ENCODE data around the gene DHRSX. TPM values are rescaled to one million over a fixed set of nuclear protein-coding genes. Genes with fewer than 3 reads are reported as not detected.
"Not testable (repeated sequence)": the region's sequence is repeated elsewhere in the genome, so short reads cannot be mapped to it uniquely, and the experiment has no call there.

Gene DHRSX
- total RNA-seq, 1 experiment from 2014 or later = 11.5 TPM

DNA sequence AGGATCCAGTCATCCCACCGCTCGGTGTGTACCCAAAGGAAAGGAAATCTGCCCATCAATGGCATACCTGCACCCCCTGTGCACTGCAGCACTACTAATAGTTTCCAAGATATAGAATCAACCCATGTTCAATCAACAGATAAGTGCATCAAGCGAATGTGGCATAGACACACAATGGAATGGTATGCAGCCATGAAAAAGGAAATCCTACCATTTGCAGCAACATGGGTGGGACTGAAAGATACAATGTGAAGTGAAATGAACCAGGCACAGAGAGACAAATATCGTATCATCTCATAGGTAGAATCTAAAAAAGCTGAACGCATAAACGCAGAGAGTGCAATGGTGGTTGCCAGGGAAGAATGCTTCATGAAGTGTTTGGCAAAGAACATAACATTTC, 42.5 kb downstream of the DHRSX start:
- DNase-seq = no peak
- Histone ChIP-seq H3K9me3 (ENCODE audit: low read length) (no peaks in the 10 kb centered on the region), H3K27me3 (ENCODE audit: low read length) (no peaks in the 10 kb centered on the region), H3K9ac (ENCODE audit: low read length) (no peak overlapping the region), H3F3A (ENCODE audit: low read length, unreplicated experiment) (no peaks in the 10 kb centered on the region), H3K4me1 (ENCODE audit: insufficient read depth, low read length) (no peaks in the 10 kb centered on the region), H3K4me2 (ENCODE audit: low read length) (no peak overlapping the region), H3K4me3 (ENCODE audit: low read length) (no peak overlapping the region), H3K9me2 (replicated peaks; ENCODE audit: low read length) (no peaks in the 10 kb centered on the region), H2AFZ (ENCODE audit: low read length) (no peak overlapping the region), H3K79me2 (ENCODE audit: low read length) (no peaks in the 10 kb centered on the region), H4K20me1 (ENCODE audit: low read length) (no peaks in the 10 kb centered on the region), H3K36me3 (ENCODE audit: low read depth, low read length) (no peaks in the 10 kb centered on the region), H3K27ac (ENCODE audit: low read length) (no peak overlapping the region)
- no peak for ATAC-seq
- TF ChIP-seq EZH2phosphoT487 (IDR thresholded peaks at IDR 0.05; ENCODE audit: borderline replicate concordance, low read length) (no peak), EZH2 (IDR thresholded peaks at IDR 0.05; ENCODE audit: low read length, unreplicated experiment) (no peak)
- TF ChIP-seq, protein P1, sequence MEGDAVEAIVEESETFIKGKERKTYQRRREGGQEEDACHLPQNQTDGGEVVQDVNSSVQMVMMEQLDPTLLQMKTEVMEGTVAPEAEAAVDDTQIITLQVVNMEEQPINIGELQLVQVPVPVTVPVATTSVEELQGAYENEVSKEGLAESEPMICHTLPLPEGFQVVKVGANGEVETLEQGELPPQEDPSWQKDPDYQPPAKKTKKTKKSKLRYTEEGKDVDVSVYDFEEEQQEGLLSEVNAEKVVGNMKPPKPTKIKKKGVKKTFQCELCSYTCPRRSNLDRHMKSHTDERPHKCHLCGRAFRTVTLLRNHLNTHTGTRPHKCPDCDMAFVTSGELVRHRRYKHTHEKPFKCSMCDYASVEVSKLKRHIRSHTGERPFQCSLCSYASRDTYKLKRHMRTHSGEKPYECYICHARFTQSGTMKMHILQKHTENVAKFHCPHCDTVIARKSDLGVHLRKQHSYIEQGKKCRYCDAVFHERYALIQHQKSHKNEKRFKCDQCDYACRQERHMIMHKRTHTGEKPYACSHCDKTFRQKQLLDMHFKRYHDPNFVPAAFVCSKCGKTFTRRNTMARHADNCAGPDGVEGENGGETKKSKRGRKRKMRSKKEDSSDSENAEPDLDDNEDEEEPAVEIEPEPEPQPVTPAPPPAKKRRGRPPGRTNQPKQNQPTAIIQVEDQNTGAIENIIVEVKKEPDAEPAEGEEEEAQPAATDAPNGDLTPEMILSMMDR (conservative IDR thresholded peaks at IDR 0.05; ENCODE audit: low read depth, low read length) = no peak
- ChIA-PET POLR2A (ENCODE audit: unreplicated experiment) (no interaction called here), CTCF (no interaction called here)
- BruUV-seq (replicated peaks) = no TSS peak
- intact Hi-C loops (cut with micrococcal nuclease) = no loop called here

DNA sequence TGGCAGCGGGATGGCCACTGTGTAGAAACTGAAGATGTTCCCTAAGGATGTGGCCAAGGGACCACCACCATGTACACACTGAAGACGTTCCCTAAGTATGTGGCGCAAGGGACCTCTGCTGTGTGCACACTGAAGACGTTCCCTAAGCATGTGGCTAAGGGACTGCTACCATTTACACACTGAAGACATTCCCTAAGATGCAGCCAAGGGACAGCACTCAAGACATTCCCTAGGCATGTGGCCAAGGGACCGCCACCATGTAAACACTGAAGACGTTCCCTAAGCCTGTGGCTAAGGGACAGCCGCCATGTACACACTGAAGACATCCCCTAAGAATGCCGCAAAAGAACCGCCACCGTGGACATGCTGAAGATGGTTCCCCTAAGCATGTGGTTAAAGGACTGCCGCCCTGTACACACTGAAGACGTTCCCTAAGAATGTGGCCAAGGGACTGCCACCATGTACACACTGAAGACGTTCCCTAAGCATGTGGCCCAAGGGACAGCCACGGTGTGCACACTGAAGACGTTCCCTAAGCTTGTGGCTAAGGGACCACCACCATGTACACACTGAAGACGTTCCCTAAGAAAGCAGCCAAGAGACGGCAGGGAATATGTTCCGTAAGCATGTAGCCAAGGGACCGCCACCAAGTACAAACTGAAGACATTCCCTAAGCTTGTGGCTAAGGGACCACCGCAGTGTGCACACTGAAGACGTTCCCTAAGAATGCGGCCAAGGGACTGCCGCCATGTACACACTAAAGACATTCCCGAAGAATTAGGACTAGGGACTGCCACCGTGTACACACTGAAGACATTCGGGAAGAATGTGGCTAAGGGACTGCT, 43.3 kb downstream of the DHRSX start:
- ATAC-seq = no peak
- POLR2A ChIA-PET (ENCODE audit: unreplicated experiment) = no interaction called here
- DNase-seq = no peak

DNA sequence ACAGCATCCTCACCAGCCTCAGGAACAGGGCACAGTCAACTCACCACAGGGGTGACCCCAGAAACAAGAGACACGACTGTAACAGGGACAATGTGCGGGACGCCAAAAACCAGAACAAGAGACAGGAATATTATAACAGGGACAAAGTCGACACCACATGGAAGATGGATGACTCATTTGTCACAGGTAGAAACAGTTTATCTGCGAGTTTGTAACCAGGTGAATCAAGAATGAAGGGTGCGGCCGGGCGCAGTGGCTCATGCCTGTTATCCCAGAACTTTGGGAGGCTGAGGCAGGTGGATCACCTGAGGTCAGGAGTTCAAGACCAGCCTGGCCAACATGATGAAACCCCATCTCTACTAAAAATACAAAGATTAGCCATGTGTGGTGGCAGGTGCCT, 44.7 kb downstream of the DHRSX start:
- H3K9me3 ChIP-seq (ENCODE audit: low read length); DNase-seq; H3K9me2 ChIP-seq (replicated peaks; ENCODE audit: low read length); H3K4me3 ChIP-seq (ENCODE audit: low read length); H3K27me3 ChIP-seq (ENCODE audit: low read length); H3F3A ChIP-seq (ENCODE audit: low read length, unreplicated experiment); H3K9ac ChIP-seq (ENCODE audit: low read length); BruUV-seq (replicated peaks); H3K4me1 ChIP-seq (ENCODE audit: insufficient read depth, low read length); POLR2A ChIA-PET (ENCODE audit: unreplicated experiment); H2AFZ ChIP-seq (ENCODE audit: low read length); H4K20me1 ChIP-seq (ENCODE audit: low read length); H3K4me2 ChIP-seq (ENCODE audit: low read length); H3K36me3 ChIP-seq (ENCODE audit: low read depth, low read length); H3K27ac ChIP-seq (ENCODE audit: low read length); ATAC-seq; CTCF ChIA-PET; H3K79me2 ChIP-seq (ENCODE audit: low read length); intact Hi-C loops (cut with micrococcal nuclease): not testable (repeated sequence)

More for the DNA sequence above, 43.3 kb downstream of the DHRSX start:
- CTCF ChIA-PET = no interaction called here
- H3K36me3 ChIP-seq (ENCODE audit: low read depth, low read length) = no peaks in the 10 kb centered on the region
- H3K4me2 ChIP-seq (ENCODE audit: low read length) = no peak overlapping the region
- TF ChIP-seq, protein P1 (conservative IDR thresholded peaks at IDR 0.05; ENCODE audit: low read depth, low read length) = no peak
- no peak for TF ChIP-seq EZH2phosphoT487 (IDR thresholded peaks at IDR 0.05; ENCODE audit: borderline replicate concordance, low read length)
- no peak for TF ChIP-seq EZH2 (IDR thresholded peaks at IDR 0.05; ENCODE audit: low read length, unreplicated experiment)
- intact Hi-C loops (cut with micrococcal nuclease) = no loop called here
- H3K9me3 ChIP-seq (ENCODE audit: low read length) = no peaks in the 10 kb centered on the region
- no peak overlapping the region for H2AFZ ChIP-seq (ENCODE audit: low read length)
- no peaks in the 10 kb centered on the region for H3K9me2 ChIP-seq (replicated peaks; ENCODE audit: low read length)
- no TSS peak for BruUV-seq (replicated peaks)
- no peaks in the 10 kb centered on the region for H3K4me1 ChIP-seq (ENCODE audit: insufficient read depth, low read length)
- H3F3A ChIP-seq (ENCODE audit: low read length, unreplicated experiment) = no peaks in the 10 kb centered on the region
- H3K79me2 ChIP-seq (ENCODE audit: low read length) = no peaks in the 10 kb centered on the region
- H3K4me3 ChIP-seq (ENCODE audit: low read length) = no peak overlapping the region
- H3K27me3 ChIP-seq (ENCODE audit: low read length) = no peaks in the 10 kb centered on the region
- no peak overlapping the region for H3K27ac ChIP-seq (ENCODE audit: low read length)
- no peak overlapping the region for H3K9ac ChIP-seq (ENCODE audit: low read length)
- H4K20me1 ChIP-seq (ENCODE audit: low read length) = no peaks in the 10 kb centered on the region

DNA sequence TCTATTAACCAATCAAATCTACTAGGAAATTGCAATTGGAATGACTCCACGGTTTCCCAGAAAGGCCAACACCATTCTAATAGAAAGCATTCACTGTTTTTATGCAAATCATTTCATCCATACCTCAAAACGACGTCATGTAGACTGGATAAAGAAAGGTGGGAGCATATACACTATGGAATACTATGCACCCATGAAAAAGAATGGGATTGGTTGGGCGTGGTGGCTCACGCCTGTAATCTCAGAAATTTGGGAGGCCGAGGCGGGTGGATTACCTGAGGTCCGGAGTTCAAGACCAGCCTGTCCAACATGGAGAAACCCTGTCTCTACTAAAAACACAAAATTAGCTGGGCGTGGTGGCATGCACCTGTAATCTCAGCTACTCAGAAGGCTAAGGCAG, 46.2 kb downstream of the DHRSX start:
- POLR2A ChIA-PET (ENCODE audit: unreplicated experiment); intact Hi-C loops (cut with micrococcal nuclease): not testable (repeated sequence)

More for the DNA sequence above, 46.2 kb downstream of the DHRSX start:
- H4K20me1 ChIP-seq (ENCODE audit: low read length); H3K27ac ChIP-seq (ENCODE audit: low read length); CTCF ChIA-PET; BruUV-seq (replicated peaks); DNase-seq; H3K36me3 ChIP-seq (ENCODE audit: low read depth, low read length); H3F3A ChIP-seq (ENCODE audit: low read length, unreplicated experiment); H3K27me3 ChIP-seq (ENCODE audit: low read length); H3K79me2 ChIP-seq (ENCODE audit: low read length); H3K4me2 ChIP-seq (ENCODE audit: low read length); H3K9me3 ChIP-seq (ENCODE audit: low read length); H2AFZ ChIP-seq (ENCODE audit: low read length); ATAC-seq; H3K9me2 ChIP-seq (replicated peaks; ENCODE audit: low read length); H3K4me3 ChIP-seq (ENCODE audit: low read length); H3K4me1 ChIP-seq (ENCODE audit: insufficient read depth, low read length); H3K9ac ChIP-seq (ENCODE audit: low read length): not testable (repeated sequence)

Data from PC-3 (cell line).